GM12891 (cell line): ENCODE data around the gene FAF2.
A peak's percentile ranks its signal among the peaks of the same experiment; 100 is the strongest.

Experiments used
- DNase-seq: peaks from one replicate; pipeline ENCODE4 v3.0.0; 2011; ENCODE audit warnings: low spot score; ENCODE audit not compliant: insufficient read length
- FAIRE-seq: peaks from 2 replicates; lab custom pipeline; 2011; peaks lifted over from hg19 to GRCh38; lab: Jason Lieb, UNC
- PAX5 ChIP-seq: IDR thresholded peaks from 2 replicates; pipeline ENCODE4 v1.6.1; 2011; ENCODE audit warnings: low read length, moderate library complexity, mild to moderate bottlenecking; ENCODE audit not compliant: insufficient read depth, severe bottlenecking
- POLR2A ChIP-seq: IDR thresholded peaks from 2 replicates; pipeline ENCODE4 v1.6.1; 2011; ENCODE audit warnings: low read depth, low read length, control low read depth
- POLR2AphosphoS5 ChIP-seq: IDR thresholded peaks from 2 replicates; pipeline ENCODE4 v1.6.1; 2011; ENCODE audit warnings: low read depth, low read length, control low read depth
- POU2F2 ChIP-seq: IDR thresholded peaks from 2 replicates; pipeline ENCODE4 v1.6.1; 2011; ENCODE audit warnings: low read depth, mild to moderate bottlenecking, control low read depth, low read length, moderate library complexity
- SPI1 ChIP-seq: IDR thresholded peaks from 2 replicates; pipeline ENCODE4 v1.6.1; 2011; ENCODE audit warnings: low read depth, low read length, control low read depth
- TAF1 ChIP-seq: IDR thresholded peaks from 2 replicates; pipeline ENCODE4 v1.6.1; 2011; ENCODE audit warnings: low read depth, low read length, control low read depth

FAF2 gene

DNA sequence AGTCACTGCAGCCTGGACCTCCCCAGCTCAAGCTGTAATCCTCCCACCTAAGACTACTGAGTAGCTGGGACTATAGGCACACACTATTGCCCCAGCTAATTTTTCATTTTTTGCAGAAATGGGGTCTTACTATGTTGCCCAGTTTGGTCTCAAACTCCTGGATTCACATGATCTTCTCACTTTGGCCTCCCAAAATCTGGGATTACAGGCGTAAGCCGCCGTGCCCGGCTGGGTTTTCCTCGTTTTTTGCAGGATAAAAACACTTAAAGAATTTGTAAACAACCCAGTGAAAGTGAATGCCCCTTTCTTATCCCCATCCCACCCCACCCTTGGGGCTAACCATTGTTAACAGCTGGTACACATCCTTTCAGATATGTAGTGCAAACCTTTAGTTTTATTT is 39.6 kb upstream of the FAF2 start:
- DNase-seq, result no peak
- TF ChIP-seq PAX5, result no peak
- TF ChIP-seq SPI1, result no peak
- TF ChIP-seq POLR2AphosphoS5, result no peak
- TF ChIP-seq POLR2A, result no peak
- TF ChIP-seq TAF1, result no peak
- TF ChIP-seq POU2F2, result no peak
- no peak for FAIRE-seq

DNA sequence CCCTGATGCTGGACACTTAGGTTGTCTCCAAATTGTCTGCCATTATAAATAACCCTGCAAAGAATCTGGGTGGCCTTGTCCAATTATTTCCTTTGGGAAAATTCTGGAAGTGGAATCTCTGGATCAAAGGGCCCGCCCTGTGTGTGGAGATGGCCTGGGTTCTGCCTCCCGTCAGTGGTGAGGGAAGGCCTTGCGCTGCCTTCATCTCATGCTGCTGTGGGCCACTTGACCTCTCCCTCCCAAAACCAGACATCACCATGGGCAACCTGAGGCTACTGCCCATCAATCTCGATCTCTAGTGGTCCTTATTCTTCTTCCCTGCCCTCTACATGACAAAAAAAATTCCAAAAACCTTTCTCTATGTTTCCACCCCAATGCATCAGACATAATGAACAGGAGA is 38.4 kb upstream of the FAF2 start:
- TF ChIP-seq PAX5 (no peak), POU2F2 (no peak), POLR2A (no peak), TAF1 (no peak)
- DNase-seq (no peak), FAIRE-seq (no peak)

GRCh38 chr5:176410486-176411180 is 37.6 kb upstream of the FAF2 start:
- TF ChIP-seq POLR2A (no peak), TAF1 (no peak), PAX5 (no peak), POLR2AphosphoS5 (no peak), SPI1 (no peak), POU2F2 (no peak)
- no peak for DNase-seq

GRCh38 chr5:176412517-176413254 is 35.5 kb upstream of the FAF2 start:
- DNase-seq (no peak), FAIRE-seq (no peak)
- TF ChIP-seq POLR2AphosphoS5 (no peak), PAX5 (no peak), POLR2A (no peak), SPI1 (no peak), POU2F2 (no peak), TAF1 (no peak)

More at GRCh38 chr5:176410486-176411180, 37.6 kb upstream of the FAF2 start:
- no peak for FAIRE-seq

DNA sequence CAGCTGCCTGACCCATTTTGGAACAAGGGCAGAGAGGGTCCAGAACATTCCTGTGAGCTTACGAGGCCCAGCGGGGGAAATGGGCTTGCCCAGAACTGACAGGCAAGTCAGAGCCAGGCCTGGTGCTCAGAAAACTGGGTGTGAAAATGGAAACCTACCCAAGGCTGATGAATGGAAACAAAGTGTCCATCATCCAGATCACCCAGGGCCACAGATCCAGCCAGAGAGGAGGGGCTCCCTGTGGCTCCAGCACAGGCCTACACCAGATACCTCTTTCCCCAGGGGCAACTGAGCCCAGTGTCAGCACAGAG is 35.0 kb upstream of the FAF2 start:
- no peak for FAIRE-seq
- no peak for DNase-seq
- no peak for TF ChIP-seq POLR2AphosphoS5
- TF ChIP-seq SPI1, result no peak
- TF ChIP-seq PAX5, result no peak
- TF ChIP-seq TAF1, result no peak
- no peak for TF ChIP-seq POU2F2

DNA sequence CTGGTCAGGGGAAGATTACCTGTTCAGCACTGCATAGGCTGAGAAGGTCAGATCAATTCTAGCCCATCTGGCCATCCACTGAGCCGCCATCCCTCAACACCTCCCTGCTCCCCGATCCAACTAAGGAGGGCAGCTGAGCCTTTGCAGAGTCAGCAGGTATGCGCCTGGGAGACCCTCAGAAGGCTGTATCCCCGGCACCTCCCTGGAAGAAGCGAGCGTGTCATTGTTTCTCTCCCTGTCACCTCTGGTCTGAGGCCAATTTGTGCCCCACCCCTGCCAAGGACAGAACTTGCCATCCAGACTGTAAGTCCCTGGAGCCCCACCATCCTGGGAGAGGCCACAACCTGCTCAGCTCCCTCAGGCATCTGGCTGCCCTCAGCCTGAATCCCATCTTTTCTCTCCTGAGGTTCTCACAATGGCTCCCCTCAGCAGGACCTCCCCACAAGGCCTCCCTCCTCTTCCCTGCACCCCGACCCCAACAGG is 34.4 kb upstream of the FAF2 start:
- DNase-seq, result no peak
- no peak for TF ChIP-seq POLR2AphosphoS5
- TF ChIP-seq TAF1, result no peak
- no peak for TF ChIP-seq POU2F2
- TF ChIP-seq POLR2A, result no peak
- TF ChIP-seq SPI1, result no peak
- no peak for TF ChIP-seq PAX5
- no peak for FAIRE-seq

DNA sequence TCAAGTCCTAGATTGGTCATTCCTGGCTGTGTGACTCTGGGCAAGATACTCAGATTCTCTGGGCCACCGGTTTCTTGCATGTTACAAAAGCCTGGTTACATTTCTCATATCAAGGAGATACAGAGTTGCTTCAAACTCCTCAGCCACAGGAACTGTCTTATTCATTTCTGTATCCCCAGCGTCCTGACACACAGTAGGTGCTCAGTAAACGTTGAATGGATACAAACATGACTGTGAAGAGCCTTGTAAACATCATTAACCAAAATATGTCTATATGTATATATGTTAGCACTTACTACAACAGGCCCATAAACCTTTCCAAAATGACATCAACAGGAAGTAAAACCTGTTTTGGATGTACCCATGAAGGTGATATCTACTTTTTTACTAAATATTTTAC is 33.5 kb upstream of the FAF2 start:
- DNase-seq (no peak), FAIRE-seq (no peak)
- TF ChIP-seq SPI1 (no peak), POU2F2 (no peak), PAX5 (no peak), TAF1 (no peak), POLR2A (no peak), POLR2AphosphoS5 (no peak)

DNA sequence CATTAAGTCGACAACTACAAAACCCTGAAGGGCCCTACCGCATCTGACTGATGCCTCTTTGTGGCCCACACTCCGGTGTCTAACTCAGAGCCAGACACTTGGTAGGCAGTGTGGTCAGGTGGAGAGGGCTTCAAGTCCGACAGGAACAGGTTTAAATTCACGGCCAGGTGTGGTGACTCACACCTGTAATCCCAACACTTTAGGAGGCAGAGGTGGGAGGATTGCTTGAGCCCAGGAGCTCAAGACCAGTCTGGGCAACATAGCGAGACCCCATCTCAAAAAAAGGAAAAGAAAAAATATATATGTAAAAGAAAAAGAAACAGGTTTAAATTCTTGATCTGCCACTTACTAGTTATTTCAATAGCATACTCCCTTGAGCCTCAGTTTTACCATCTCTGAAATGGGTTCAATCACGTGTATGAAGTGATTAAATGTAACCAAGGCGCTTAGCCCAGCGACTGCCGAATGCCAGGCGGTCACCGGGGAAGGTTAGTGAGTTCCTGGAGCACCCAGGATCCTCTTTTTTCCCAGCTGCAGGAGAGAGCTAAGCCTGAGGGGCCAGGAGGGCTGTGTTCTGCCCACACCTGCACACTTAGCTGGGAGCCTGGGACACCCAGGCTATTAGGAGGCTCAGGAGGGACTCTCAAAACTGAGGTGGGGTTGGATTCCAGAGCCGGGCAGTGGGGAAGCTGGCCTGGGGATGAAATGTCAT is 32.8 kb upstream of the FAF2 start:
- FAIRE-seq (no peak), DNase-seq (no peak)

GRCh38 chr5:176415952-176416924 is 31.9 kb upstream of the FAF2 start, which contains the start of gene CLTB:
Gene CLTB, minus strand, starts transcription at chr5:176416539. Its CDS starts 176 bp downstream, at chr5:176416363.
- FAIRE-seq (peak; percentile 94), DNase-seq (peak; percentile 90)
- TF ChIP-seq POU2F2 (no peak), TAF1 (no peak), POLR2AphosphoS5 (no peak), POLR2A (no peak), SPI1 (peak; percentile 48; the same call in 1 of the 2 replicates), PAX5 (no peak)

More for the DNA sequence above, 32.8 kb upstream of the FAF2 start:
- no peak for TF ChIP-seq TAF1
